Erythroblast (primary cell): ENCODE data around the gene TMEM37.

ENCODE experiments used
- GATA1 ChIP-seq: IDR thresholded peaks from 2 replicates; pipeline ENCODE4 v1.6.1; 2011; ENCODE audit warnings: low read depth, mild to moderate bottlenecking, control low read depth, low read length, moderate library complexity
- POLR2A ChIP-seq: IDR thresholded peaks from 2 replicates; pipeline ENCODE4 v1.6.1; 2011; ENCODE audit warnings: mild to moderate bottlenecking, low read length

- TF ChIP-seq POLR2A: no peak
- TF ChIP-seq GATA1: no peak
These were observed 34.0 kb downstream of the TMEM37 start for GRCh38 chr2:119465687-119466086.
